PC-3 (cell line): ENCODE measurements around the gene FSD1L.

Experiments
- EZH2 ChIP-seq: fragments of 300-600 bp; sonication (generic); IDR thresholded peaks from one replicate; pipeline ENCODE4 v1.6.1; 2017; ENCODE audit warnings: antibody characterized with exemption, mild to moderate bottlenecking, low read length; ENCODE audit not compliant: unreplicated experiment
- TF ChIP-seq, protein P1 (sequence below): fragments of 300-600 bp; sonication (generic); conservative IDR thresholded peaks from 2 replicates; pipeline ENCODE4 v1.5.1; 2017; ENCODE audit warnings: antibody characterized with exemption, low read depth, mild to moderate bottlenecking, low read length

DNA sequence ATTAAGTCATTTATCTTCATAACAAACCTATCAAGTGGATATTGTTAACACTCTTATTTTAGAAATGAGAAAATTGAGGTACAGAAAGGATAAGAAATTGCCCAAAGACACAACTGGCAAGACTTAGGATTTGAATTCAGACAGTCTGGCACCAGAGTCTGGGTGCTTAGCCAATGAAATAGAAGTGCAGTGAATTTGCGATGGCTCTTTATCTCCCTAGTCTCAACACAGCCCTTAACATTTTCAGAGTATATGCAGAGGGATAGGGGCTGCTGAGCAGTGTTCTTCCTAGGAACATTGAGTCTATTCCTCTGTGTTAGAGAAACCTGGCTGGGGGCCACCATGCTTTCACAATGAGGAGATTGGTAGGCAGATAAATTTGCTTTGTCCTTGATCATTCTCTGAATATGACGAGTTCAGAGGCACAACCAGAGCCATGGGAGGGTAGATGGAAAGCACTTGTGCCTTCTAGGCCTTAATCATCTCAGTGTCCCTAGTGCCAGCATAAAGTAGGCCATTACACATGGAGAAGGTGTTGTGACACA lies 6.1 kb upstream of the FSD1L start:
- TF ChIP-seq EZH2: no peak
- TF ChIP-seq, protein P1, sequence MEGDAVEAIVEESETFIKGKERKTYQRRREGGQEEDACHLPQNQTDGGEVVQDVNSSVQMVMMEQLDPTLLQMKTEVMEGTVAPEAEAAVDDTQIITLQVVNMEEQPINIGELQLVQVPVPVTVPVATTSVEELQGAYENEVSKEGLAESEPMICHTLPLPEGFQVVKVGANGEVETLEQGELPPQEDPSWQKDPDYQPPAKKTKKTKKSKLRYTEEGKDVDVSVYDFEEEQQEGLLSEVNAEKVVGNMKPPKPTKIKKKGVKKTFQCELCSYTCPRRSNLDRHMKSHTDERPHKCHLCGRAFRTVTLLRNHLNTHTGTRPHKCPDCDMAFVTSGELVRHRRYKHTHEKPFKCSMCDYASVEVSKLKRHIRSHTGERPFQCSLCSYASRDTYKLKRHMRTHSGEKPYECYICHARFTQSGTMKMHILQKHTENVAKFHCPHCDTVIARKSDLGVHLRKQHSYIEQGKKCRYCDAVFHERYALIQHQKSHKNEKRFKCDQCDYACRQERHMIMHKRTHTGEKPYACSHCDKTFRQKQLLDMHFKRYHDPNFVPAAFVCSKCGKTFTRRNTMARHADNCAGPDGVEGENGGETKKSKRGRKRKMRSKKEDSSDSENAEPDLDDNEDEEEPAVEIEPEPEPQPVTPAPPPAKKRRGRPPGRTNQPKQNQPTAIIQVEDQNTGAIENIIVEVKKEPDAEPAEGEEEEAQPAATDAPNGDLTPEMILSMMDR: no peak
